OCI-LY3 (cell line): ENCODE results near the gene KRTAP4-2.

Experiments used
- EZH2phosphoT487 ChIP-seq: fragments of 200-600 bp; shearing (Covaris generic); IDR thresholded peaks from 2 replicates; pipeline ENCODE4 v1.6.1; 2018; ENCODE audit warnings: antibody characterized with exemption, mixed run types, low read depth
- TF ChIP-seq, protein P1 (sequence below): fragments of 200-600, 300-600 bp; sonication (generic); IDR thresholded peaks from 2 replicates; pipeline ENCODE4 v1.5.1; 2014; ENCODE audit warnings: antibody characterized with exemption, low read length, low read depth

DNA sequence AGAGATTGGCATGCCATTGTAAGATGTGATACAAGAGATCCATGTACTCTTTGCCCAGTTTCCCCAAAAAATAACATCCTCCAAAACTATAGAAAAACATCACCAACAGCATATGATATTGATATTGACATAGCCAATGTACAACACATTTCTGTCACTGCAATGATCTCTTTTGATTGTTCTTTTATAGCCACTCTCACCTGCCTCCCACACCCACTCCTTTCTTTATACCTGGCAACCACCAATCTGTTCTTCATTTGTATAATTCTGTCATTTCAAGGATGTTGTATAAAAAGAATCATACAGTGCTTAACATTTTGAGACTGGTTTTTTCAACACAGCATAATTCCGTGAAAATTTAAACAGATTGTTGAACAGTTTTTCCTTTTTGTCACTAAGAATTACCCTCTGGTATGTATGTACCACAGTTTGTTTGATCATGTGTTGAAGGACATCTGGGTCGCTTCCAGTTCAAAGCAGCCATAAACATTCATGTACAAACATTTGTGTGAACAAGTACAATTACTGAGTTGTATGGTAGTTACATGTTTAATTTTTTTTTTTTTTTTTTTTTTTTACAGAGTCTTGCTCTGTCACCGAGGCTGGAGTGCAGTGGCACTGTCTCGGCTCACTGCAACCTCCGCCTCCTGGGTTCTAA, 21.5 kb upstream of the KRTAP4-2 start:
- TF ChIP-seq, protein P1, sequence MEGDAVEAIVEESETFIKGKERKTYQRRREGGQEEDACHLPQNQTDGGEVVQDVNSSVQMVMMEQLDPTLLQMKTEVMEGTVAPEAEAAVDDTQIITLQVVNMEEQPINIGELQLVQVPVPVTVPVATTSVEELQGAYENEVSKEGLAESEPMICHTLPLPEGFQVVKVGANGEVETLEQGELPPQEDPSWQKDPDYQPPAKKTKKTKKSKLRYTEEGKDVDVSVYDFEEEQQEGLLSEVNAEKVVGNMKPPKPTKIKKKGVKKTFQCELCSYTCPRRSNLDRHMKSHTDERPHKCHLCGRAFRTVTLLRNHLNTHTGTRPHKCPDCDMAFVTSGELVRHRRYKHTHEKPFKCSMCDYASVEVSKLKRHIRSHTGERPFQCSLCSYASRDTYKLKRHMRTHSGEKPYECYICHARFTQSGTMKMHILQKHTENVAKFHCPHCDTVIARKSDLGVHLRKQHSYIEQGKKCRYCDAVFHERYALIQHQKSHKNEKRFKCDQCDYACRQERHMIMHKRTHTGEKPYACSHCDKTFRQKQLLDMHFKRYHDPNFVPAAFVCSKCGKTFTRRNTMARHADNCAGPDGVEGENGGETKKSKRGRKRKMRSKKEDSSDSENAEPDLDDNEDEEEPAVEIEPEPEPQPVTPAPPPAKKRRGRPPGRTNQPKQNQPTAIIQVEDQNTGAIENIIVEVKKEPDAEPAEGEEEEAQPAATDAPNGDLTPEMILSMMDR, result no peak
- no peak for TF ChIP-seq EZH2phosphoT487
